Central memory CD8-positive, alpha-beta T cell (primary cell): ENCODE measurements around the gene VIM.

ENCODE experiments used
- ATAC-seq: fragments of 150-1000 bp; cut with Tn5 transposase; replicated peaks from 2 replicates; pipeline ENCODE4 v1.10.0; 2022; ENCODE audit warnings: mild to moderate bottlenecking, moderate FRiP score, moderate number of reproducible peaks; ENCODE audit not compliant: poor library complexity, severe bottlenecking; ENCODE audit errors: extremely low read depth
- DNase-seq, 2 donors: peaks; one replicate each; pipeline ENCODE4 v3.0.0; 2021; ENCODE audit warnings: low spot score in 2 of 2
- H3K27ac Mint-ChIP-seq: one replicate; pipeline ENCODE4 v1.8.0; 2022; ENCODE audit warnings: low read depth, mild to moderate bottlenecking, moderate library complexity, mixed read lengths
- H3K27me3 Mint-ChIP-seq: one replicate; pipeline ENCODE4 v1.8.0; 2022; ENCODE audit warnings: mixed read lengths
- H3K36me3 Mint-ChIP-seq: one replicate; pipeline ENCODE4 v1.8.0; 2022; ENCODE audit warnings: mild to moderate bottlenecking, moderate library complexity, mixed read lengths; ENCODE audit not compliant: insufficient read depth
- H3K4me1 Mint-ChIP-seq: one replicate; pipeline ENCODE4 v1.8.0; 2022; ENCODE audit warnings: mixed read lengths
- H3K4me3 Mint-ChIP-seq: one replicate; pipeline ENCODE4 v1.8.0; 2022; ENCODE audit warnings: mild to moderate bottlenecking, moderate library complexity, mixed read lengths
- H3K9me3 Mint-ChIP-seq: one replicate; pipeline ENCODE4 v1.8.0; 2022; ENCODE audit warnings: mixed read lengths

The VIM gene

GRCh38 chr10:17200001-17200911 lies 27.8 kb upstream of the VIM start:
- Mint-ChIP-seq H3K27me3 (no peaks in the 10 kb centered on the region), H3K4me1 (peaks cover 35% of the 10 kb centered on the region), H3K9me3 (no peaks in the 10 kb centered on the region), H3K4me3 (peak overlapping the region; percentile 94), H3K27ac (peak overlapping the region; percentile 99), H3K36me3 (peaks cover 23% of the 10 kb centered on the region)
- DNase-seq (no peak), ATAC-seq (no peak)

DNA sequence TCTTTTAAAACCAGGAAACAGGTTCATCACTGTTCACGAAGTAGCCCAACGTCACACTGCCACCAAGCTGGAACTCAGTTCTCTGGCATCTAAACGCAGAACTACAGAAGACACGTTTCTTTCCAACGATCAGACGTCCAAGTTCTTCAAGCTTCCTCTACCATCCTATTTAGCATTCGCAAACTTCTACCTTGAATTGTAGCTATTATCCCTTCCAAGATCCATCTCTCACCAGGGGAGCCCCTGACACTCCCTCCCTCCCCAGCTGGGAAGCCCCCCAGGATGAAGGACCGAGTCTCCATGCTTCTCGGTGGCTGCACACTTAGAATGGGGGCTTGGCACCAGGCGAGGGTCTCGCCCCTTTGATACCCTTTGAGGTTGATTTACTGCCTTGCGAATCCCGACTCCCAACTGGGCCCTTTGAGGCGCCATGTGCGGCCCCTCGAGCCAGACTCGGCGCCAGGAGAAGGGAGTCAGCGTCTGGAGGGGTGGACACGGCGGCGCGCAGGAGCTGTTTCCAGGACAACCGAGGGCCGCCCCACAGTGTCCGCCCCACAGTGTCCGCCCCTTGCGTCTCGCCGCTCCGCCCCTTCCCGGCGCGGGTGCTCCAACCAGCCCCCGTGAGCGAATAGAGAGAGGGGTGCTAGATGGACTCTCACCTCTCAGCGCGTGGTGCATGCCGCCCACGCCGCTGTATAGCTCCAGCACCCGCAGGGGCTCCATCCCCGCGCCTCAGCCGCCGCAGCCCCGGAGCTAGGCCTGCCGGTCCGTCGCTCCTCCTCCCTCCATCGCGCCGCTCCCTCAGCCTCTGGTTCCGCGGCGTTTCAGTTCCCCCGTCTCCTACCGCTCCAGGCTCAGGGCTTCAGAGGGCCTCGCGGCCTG lies 26.9 kb upstream of the VIM start, which contains the start of gene TRDMT1:
TSS of gene TRDMT1 (minus strand) at position 761 of the 882 bp plus-strand sequence. CDS start at position 723, 38 bp downstream.
- DNase-seq (peak; percentile 72 to 73), ATAC-seq (peak; percentile 77)
- peak within 1 kb of the TSS; percentile 94 for H3K4me3 Mint-ChIP-seq
- no peaks in the 10 kb centered on the region for H3K27me3 Mint-ChIP-seq
- peaks cover 36% of the 10 kb centered on the region for H3K4me1 Mint-ChIP-seq
- peaks cover 23% of the 10 kb centered on the region for H3K36me3 Mint-ChIP-seq
- peak within 1 kb of the TSS; percentile 99 for H3K27ac Mint-ChIP-seq
- H3K9me3 Mint-ChIP-seq, result no peaks in the 10 kb centered on the region

DNA sequence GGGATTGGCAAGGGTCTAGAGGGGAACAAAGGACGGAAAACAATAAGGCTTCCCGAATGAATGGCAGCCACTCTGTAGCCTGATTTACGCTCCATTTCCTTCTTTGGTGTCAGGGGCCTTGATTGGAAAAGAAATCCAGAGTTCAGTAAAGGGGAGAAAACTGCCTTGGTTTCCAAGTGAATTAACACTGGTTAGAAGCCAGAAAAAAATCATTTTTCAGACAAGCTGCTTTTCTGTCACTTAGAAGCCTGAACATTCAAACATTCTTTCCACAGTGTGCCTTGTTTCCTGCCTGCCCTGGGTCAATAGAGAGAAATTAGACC lies 26.3 kb upstream of the VIM start:
- peaks cover 42% of the 10 kb centered on the region for H3K4me1 Mint-ChIP-seq
- H3K4me3 Mint-ChIP-seq, result peak overlapping the region; percentile 94
- no peak for DNase-seq
- H3K36me3 Mint-ChIP-seq, result peaks cover 27% of the 10 kb centered on the region
- H3K27me3 Mint-ChIP-seq, result no peaks in the 10 kb centered on the region
- ATAC-seq, result no peak
- peak overlapping the region; percentile 99 for H3K27ac Mint-ChIP-seq
- no peaks in the 10 kb centered on the region for H3K9me3 Mint-ChIP-seq

- no peak for ATAC-seq
- Mint-ChIP-seq H3K27ac (peak overlapping the region; percentile 99), H3K4me3 (no peak overlapping the region)
These were observed 25.5 kb upstream of the VIM start for GRCh38 chr10:17202506-17202905.

DNA sequence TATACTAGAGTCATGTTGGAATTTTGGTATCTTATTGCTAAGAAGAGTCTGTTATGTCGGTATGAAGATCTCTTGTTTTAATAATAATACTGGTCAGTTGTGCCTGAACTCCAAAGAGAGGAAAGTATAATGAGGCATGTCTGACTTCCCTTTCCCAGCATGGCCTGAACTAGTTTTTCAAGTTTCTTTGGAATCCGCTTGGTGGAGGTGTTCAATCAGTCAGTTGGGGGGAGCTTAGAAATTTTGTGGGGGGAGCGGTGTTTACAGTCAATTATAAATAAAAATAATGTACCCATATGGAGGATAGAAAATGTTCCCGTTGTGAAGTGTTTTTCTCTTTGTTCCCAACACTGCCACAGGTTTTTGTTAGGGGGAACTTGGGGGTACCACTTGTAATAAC lies 25.0 kb upstream of the VIM start:
- Mint-ChIP-seq H3K4me1 (peaks cover 43% of the 10 kb centered on the region), H3K9me3 (no peaks in the 10 kb centered on the region), H3K36me3 (peaks cover 25% of the 10 kb centered on the region), H3K27ac (peak overlapping the region; percentile 99), H3K4me3 (no peak overlapping the region), H3K27me3 (no peaks in the 10 kb centered on the region)
- no peak for DNase-seq
- ATAC-seq, result no peak

More at GRCh38 chr10:17202506-17202905, 25.5 kb upstream of the VIM start:
- no peaks in the 10 kb centered on the region for H3K27me3 Mint-ChIP-seq
- peaks cover 43% of the 10 kb centered on the region for H3K4me1 Mint-ChIP-seq
- DNase-seq, result no peak
- H3K9me3 Mint-ChIP-seq, result no peaks in the 10 kb centered on the region
- peaks cover 27% of the 10 kb centered on the region for H3K36me3 Mint-ChIP-seq

DNA sequence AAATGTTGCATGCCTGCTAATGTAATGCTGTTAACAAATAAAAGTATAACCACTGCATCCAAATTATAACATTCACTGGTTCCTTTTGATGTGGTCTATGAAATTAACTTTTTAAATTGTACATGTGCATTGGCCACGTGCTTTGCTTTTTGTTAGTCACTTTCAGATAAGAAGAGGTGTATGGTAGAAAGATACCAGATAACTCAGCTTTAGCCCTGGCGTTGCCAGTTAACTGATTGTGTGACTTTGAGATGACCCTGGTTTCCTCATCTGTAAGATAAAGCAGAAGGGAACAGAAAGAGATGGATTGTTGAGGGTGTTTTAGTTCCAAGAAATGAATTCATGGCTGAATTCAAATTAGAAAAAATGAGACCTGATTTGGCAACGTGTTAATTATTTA lies 24.6 kb upstream of the VIM start:
- Mint-ChIP-seq H3K27ac (peak overlapping the region; percentile 99), H3K9me3 (no peaks in the 10 kb centered on the region), H3K4me3 (no peak overlapping the region), H3K27me3 (no peaks in the 10 kb centered on the region), H3K36me3 (peaks cover 25% of the 10 kb centered on the region), H3K4me1 (peaks cover 43% of the 10 kb centered on the region)
- DNase-seq (no peak), ATAC-seq (no peak)

DNA sequence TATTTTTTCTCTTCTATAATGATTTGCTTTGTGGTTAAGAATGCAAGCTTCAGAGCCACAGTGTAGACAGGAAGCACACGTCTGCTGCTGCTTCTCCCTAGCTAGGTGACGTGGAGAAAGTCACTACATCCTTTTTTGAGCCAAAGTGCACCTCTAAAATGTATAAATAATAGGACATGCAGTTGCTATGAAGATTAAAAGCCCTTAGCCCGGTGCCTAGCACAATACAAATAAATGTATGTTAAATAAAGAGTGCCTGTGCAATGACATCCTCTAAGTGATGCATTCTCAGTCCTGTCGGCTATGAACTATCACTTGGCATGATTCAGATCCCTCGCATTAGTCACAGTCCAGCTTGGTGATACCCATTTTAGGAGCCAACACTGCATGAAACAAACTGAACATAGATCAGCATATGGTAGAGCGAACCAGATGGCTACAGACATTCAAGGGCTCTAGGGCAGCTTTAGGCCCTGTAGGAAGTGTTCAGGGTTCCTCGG lies 21.8 kb upstream of the VIM start:
- H3K4me3 Mint-ChIP-seq, result peak overlapping the region; percentile 63

DNA sequence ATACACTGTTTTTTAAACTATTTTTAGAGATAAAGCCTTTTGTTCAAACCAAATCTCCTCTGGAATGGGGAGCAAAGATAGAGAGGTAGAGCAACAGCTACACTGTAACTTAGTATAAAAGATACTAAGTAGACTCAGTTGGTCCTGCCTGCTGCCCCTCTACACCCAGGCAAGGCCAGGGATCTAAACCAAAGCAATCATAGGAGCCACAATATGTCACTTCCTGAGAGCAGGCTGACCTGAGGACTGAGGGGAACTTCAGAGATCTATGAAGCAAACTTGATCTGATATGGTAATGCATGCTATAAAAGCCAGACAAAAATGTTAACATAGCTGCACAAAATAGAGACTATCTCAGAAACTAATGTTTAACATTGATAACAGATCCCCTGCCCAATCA lies 19.6 kb upstream of the VIM start:
- DNase-seq (no peak), ATAC-seq (no peak)
- Mint-ChIP-seq H3K4me3 (no peak overlapping the region), H3K27me3 (no peaks in the 10 kb centered on the region), H3K36me3 (peaks cover 8% of the 10 kb centered on the region), H3K4me1 (peaks cover 14% of the 10 kb centered on the region), H3K9me3 (no peaks in the 10 kb centered on the region), H3K27ac (peak overlapping the region; percentile 99)

More for the DNA sequence above, 21.8 kb upstream of the VIM start:
- Mint-ChIP-seq H3K27me3 (no peaks in the 10 kb centered on the region), H3K4me1 (peaks cover 20% of the 10 kb centered on the region), H3K36me3 (peaks cover 15% of the 10 kb centered on the region), H3K27ac (peak overlapping the region; percentile 99), H3K9me3 (no peaks in the 10 kb centered on the region)
- ATAC-seq (peak; percentile 81), DNase-seq (peak in 1 of 2 donors; percentile 65)

- Mint-ChIP-seq H3K27ac (no peak overlapping the region), H3K27me3 (no peaks in the 10 kb centered on the region), H3K36me3 (peaks cover 11% of the 10 kb centered on the region), H3K4me3 (no peak overlapping the region), H3K9me3 (no peaks in the 10 kb centered on the region), H3K4me1 (peaks cover 13% of the 10 kb centered on the region)
- ATAC-seq (no peak), DNase-seq (no peak)
These were observed 18.7 kb upstream of the VIM start for GRCh38 chr10:17209302-17209701.

GRCh38 chr10:17209881-17210280 lies 18.2 kb upstream of the VIM start:
- DNase-seq, result no peak
- no peak for ATAC-seq
- Mint-ChIP-seq H3K36me3 (peaks cover 12% of the 10 kb centered on the region), H3K9me3 (no peaks in the 10 kb centered on the region), H3K4me1 (peaks cover 8% of the 10 kb centered on the region), H3K27me3 (no peaks in the 10 kb centered on the region), H3K27ac (no peak overlapping the region), H3K4me3 (no peak overlapping the region)

DNA sequence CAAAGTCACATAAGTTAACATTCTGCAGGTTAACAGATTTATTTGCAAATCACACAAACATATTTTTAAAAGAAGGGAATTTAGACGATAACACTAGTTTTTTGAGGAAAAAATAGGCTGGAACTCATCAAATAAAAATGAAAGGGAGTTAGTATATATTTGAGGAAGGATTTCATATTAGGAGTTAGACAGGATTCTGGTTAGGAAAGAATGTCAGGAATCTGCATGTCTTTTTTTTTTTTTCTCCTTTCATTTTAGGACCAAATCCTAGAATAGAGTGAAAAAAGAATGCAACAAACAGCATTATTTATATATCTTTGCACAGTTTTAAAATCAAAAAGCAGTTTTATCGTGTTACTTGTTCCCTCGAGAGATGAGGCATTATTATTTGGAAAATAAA lies 17.7 kb upstream of the VIM start:
- Mint-ChIP-seq H3K27ac (no peak overlapping the region), H3K9me3 (no peaks in the 10 kb centered on the region), H3K4me1 (peaks cover 8% of the 10 kb centered on the region), H3K27me3 (no peaks in the 10 kb centered on the region), H3K4me3 (no peak overlapping the region), H3K36me3 (peaks cover 12% of the 10 kb centered on the region)
- ATAC-seq (no peak), DNase-seq (no peak)

DNA sequence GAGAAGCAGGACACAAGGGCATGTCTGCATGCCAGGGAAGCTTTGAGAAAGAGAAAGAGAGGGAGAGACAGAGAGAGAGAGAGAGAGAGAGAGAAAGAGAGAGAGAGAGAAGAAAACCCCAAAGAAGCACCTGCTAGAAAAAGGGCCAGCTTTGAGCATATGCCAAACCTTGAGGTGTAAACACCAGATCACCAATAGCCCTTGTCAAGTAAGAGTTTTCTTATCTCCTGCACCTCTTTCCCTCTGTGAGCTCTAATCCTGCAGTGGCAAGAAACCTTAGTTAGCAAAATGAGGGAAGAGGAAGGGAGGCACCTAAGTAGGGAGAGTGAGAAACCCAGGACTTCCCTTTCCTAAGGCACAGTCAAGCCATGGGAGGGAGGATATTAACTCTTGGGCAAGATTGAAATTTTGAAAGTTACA lies 15.2 kb upstream of the VIM start:
- ATAC-seq (no peak), DNase-seq (no peak)
- Mint-ChIP-seq H3K27ac (no peak overlapping the region), H3K36me3 (peaks cover 13% of the 10 kb centered on the region), H3K4me3 (no peak overlapping the region), H3K9me3 (no peaks in the 10 kb centered on the region), H3K27me3 (no peaks in the 10 kb centered on the region), H3K4me1 (peaks cover 9% of the 10 kb centered on the region)
